Pancreas (tissue), 10 donors: ENCODE measurements around the gene CKS1B. TPM values are rescaled to one million over a fixed set of nuclear protein-coding genes. Genes with fewer than 3 reads are reported as not detected.

ENCODE experiments used
- ATAC-seq, 4 donors: fragments of 200-7000 bp; cut with Tn5 transposase; one replicate each; pipeline versions ENCODE4 v1.8.0 to v1.9.1; 2020; ENCODE audit warnings: mild to moderate bottlenecking in 4 of 4, moderate library complexity in 4 of 4
- DNase-seq, 6 donors: peaks; one replicate each; pipeline ENCODE4 v3.0.0-alpha.2; 2020
- FAIRE-seq: peaks from 2 replicates; lab custom pipeline; 2012; peaks lifted over from hg19 to GRCh38; lab: Jason Lieb, UNC
- H3K27ac ChIP-seq, 4 donors: fragments of 200-600 bp; sonication (generic); 1 replicate in 3 of 4; 2 replicates in 1 of 4; pipeline versions ENCODE4 v1.5.0 to v1.8.0; 2020
- H3K27me3 ChIP-seq, 4 donors: fragments of 200-600 bp; one replicate each; pipeline ENCODE4 v1.8.0; 2021
- H3K36me3 ChIP-seq, 3 donors: fragments of 200-600 bp; sonication (generic) in 1 of 3; one replicate each; pipeline versions ENCODE4 v1.5.0 to v1.8.0; 2020 to 2021
- H3K4me1 ChIP-seq, 3 donors: fragments of 200-600 bp; one replicate each; pipeline ENCODE4 v1.8.0; 2021
- H3K4me3 ChIP-seq, 4 donors: fragments of 200-600 bp; sonication (generic) in 2 of 4; one replicate each; pipeline versions ENCODE4 v1.5.0 to v1.8.0; 2020 to 2021
- H3K9me3 ChIP-seq, 4 donors: fragments of 200-600 bp; one replicate each; pipeline ENCODE4 v1.8.0; 2021
- WGBS, 2 donors: extraction: QIAGEN DNeasy Blood & Tissue Kit; methylation state at CpG; one replicate each; pipeline ENCODE4 v1.1.7; 2013; 5-methylcytosine and 5-hydroxymethylcytosine counted together
- intact Hi-C, 3 donors: fragments of 100-400 bp; cut with DNase I; formaldehyde crosslinking; loops; one replicate each; pipeline versions ENCODE4 v1.11.1 to v1.14.2; 2022
- polyA plus RNA-seq, 2 donors: library from polyadenylated mRNA; stranded (reverse); fragments of 200-250 nt; gene quantifications; one replicate each; pipeline ENCODE4 v1.2.3, GENCODE V29; 2013
- total RNA-seq, 6 donors: library from RNA; stranded (reverse); fragmentation: NEBNext Ultra II Directional in 4 of 6; extraction: Animal tissue kit (Norgen Biotek cat#: 25700) in 4 of 6; gene quantifications; one replicate each; pipeline versions ENCODE4 v1.2.1 to v1.2.4, GENCODE V29; 2021 to 2023
- TF ChIP-seq, protein P1 (sequence below), 4 donors: fragments of 200-600 bp; sonication (generic) in 3 of 4; IDR thresholded peaks; one replicate each; pipeline versions ENCODE4 v1.5.0 to v1.8.0; 2021; ENCODE audit warnings: antibody characterized with exemption in 4 of 4
- donor health status: healthy with polysubstance abuse.
- donor health status: DM: no; HTN: no; CAD: no; lungs with moderate emphysema.
- donor health status: DM: no; HTN: no; CAD: no.
- donor health status: control.
- donor health status: control.
- donor health status: Bipolar disorder and iron deficiency.
- donor health status: DM: yes; HTN: yes; CAD: no.
- donor health status: DM: no; HTN: no; CAD: no.
- donor health status: DM: no; HTN: no; CAD: no.
- donor health status: DM: yes; HTN: yes; CAD: no.

The CKS1B gene
- total and polyA plus RNA-seq, 8 donors = 6.7 to 19.5 (median 10.2) TPM

- TF ChIP-seq, protein P1, sequence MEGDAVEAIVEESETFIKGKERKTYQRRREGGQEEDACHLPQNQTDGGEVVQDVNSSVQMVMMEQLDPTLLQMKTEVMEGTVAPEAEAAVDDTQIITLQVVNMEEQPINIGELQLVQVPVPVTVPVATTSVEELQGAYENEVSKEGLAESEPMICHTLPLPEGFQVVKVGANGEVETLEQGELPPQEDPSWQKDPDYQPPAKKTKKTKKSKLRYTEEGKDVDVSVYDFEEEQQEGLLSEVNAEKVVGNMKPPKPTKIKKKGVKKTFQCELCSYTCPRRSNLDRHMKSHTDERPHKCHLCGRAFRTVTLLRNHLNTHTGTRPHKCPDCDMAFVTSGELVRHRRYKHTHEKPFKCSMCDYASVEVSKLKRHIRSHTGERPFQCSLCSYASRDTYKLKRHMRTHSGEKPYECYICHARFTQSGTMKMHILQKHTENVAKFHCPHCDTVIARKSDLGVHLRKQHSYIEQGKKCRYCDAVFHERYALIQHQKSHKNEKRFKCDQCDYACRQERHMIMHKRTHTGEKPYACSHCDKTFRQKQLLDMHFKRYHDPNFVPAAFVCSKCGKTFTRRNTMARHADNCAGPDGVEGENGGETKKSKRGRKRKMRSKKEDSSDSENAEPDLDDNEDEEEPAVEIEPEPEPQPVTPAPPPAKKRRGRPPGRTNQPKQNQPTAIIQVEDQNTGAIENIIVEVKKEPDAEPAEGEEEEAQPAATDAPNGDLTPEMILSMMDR (IDR thresholded peaks at IDR 0.05) = no peak
- intact Hi-C loops = loop anchor here in 2 of 3 donors (10.0 kb wide), 1 partner anchor 46 kb away; the partner anchor contains the start of gene PYGO2 (in 2 of the 2)
- Histone ChIP-seq H3K36me3 (peaks cover 0 to 17% (median 9%) of the 10 kb centered on the region in 3 donors), H3K27me3 (no peaks in the 10 kb centered on the region), H3K27ac (no peak overlapping the region), H3K4me3 (no peak overlapping the region), H3K4me1 (peaks cover 28 to 43% (median 32%) of the 10 kb centered on the region in 3 donors), H3K9me3 (no peaks in the 10 kb centered on the region)
- FAIRE-seq (no peak), ATAC-seq (no peak), DNase-seq (no peak)
- 53% methylated on average over 5 of the region's 5 CpGs for WGBS, 2 donors
Measured at GRCh38 chr1:155011004-155011416, 36.5 kb downstream of the CKS1B start.

DNA sequence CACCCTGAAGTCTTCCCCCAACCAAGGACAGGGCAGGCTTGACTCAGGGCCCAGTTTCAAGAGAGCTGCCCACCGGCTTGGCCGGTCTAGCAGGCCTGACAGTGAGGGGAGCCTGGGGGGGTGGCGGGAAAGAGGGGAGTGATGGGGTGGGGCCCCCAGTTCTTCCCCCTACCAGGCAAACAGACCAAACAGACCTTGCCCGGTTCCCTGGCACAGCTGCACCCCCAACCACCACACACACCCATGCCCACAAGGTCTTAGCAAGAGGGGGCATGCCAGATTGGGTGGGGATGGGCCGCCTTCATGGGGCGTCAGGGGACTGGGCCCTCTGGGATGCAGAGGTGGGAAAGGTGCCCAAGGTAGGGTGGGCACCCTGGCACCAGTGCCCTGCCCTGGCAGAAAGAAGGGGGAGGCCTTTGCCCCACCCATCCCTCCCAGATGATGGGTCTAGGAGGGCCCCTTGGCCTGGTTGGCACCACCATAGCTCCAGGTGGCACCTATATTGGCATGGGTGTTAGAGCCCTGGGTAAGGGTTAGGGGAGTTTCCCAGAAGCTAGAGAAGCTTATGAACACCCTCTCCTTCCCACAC, 37.0 kb downstream of the CKS1B start:
- 65 to 81% methylated on average over 5 to 6 of the region's 6 CpGs for WGBS, 2 donors
- DNase-seq = no peak

GRCh38 chr1:155012026-155012546, 37.6 kb downstream of the CKS1B start:
- Histone ChIP-seq H3K4me1 (peaks cover 17 to 33% (median 25%) of the 10 kb centered on the region in 3 donors), H3K27ac (no peak overlapping the region), H3K9me3 (no peaks in the 10 kb centered on the region), H3K4me3 (no peak overlapping the region), H3K36me3 (peaks cover 0 to 24% (median 9%) of the 10 kb centered on the region in 3 donors), H3K27me3 (no peaks in the 10 kb centered on the region)
- DNase-seq (peak in 2 of 6 donors; percentile 56 to 64), ATAC-seq (peak in 3 of 4 donors; percentile 37 to 50 (median 42)), FAIRE-seq (no peak)
- TF ChIP-seq, protein P1 (IDR thresholded peaks at IDR 0.05) = no peak
- WGBS, 2 donors = 23 to 31% methylated on average over 9 of the region's 9 CpGs
- intact Hi-C loops = loop anchor here in 2 of 3 donors (10.0 kb wide), 1 partner anchor 47 kb away; the partner anchor contains the start of gene PYGO2 (in 2 of the 2)

More for the DNA sequence above, 37.0 kb downstream of the CKS1B start:
- ATAC-seq (no peak), FAIRE-seq (no peak)
- Histone ChIP-seq H3K9me3 (no peaks in the 10 kb centered on the region), H3K36me3 (peaks cover 0 to 22% (median 9%) of the 10 kb centered on the region in 3 donors), H3K4me3 (no peak overlapping the region), H3K27ac (peak overlapping the region in 1 of 4 donors; percentile 4), H3K4me1 (peaks cover 23 to 38% (median 27%) of the 10 kb centered on the region in 3 donors), H3K27me3 (no peaks in the 10 kb centered on the region)
- TF ChIP-seq, protein P1 (IDR thresholded peaks at IDR 0.05) = no peak
- intact Hi-C loops = loop anchor here in 2 of 3 donors (10.0 kb wide), 1 partner anchor 47 kb away; the partner anchor contains the start of gene PYGO2 (in 2 of the 2)

- peaks cover 10 to 28% (median 24%) of the 10 kb centered on the region in 3 donors for H3K4me1 ChIP-seq
- FAIRE-seq (no peak), ATAC-seq (no peak), DNase-seq (no peak)
- H3K9me3 ChIP-seq = no peaks in the 10 kb centered on the region
- WGBS, 2 donors = 50 to 51% methylated on average over 3 of the region's 3 CpGs
- TF ChIP-seq, protein P1 (IDR thresholded peaks at IDR 0.05) = no peak
- H3K36me3 ChIP-seq = peaks cover 0 to 24% (median 9%) of the 10 kb centered on the region in 3 donors
- intact Hi-C loops = loop anchor here in 2 of 3 donors (10.0 kb wide), 1 partner anchor 48 kb away; the partner anchor contains the start of gene PYGO2 (in 2 of the 2)
- H3K4me3 ChIP-seq = no peak overlapping the region
- H3K27ac ChIP-seq = no peak overlapping the region
- no peaks in the 10 kb centered on the region for H3K27me3 ChIP-seq
Measured at GRCh38 chr1:155012776-155013602, 38.5 kb downstream of the CKS1B start.
